Peyer's patch (tissue), 4 donors: Measurements from ENCODE around the gene MAML2.

Source experiments
- CTCF ChIP-seq, 6 experiments: fragments of 450-650 bp in 4 of 6; fragments of 200-600 bp in 2 of 6; sonication (generic) in 1 of 6; IDR thresholded peaks; one replicate each; pipeline ENCODE4 v1.5.1; 2017 to 2019; ENCODE audit warnings: antibody characterized with exemption in 6 of 6, mild to moderate bottlenecking in 3 of 6, moderate library complexity in 1 of 6
- POLR2A ChIP-seq, 2 donors: fragments of 450-650 bp; IDR thresholded peaks; one replicate each; pipeline ENCODE4 v1.5.1; 2017; ENCODE audit warnings: antibody characterized with exemption in 2 of 2, mild to moderate bottlenecking in 2 of 2, moderate library complexity in 2 of 2

GRCh38 chr11:96356848-96357247, 13.9 kb upstream of the MAML2 start:
- TF ChIP-seq CTCF (IDR thresholded peaks at IDR 0.05) (no peak), POLR2A (IDR thresholded peaks at IDR 0.05) (no peak)
